Measurements from ENCODE around the gene ITGBL1.

The ITGBL1 gene

GRCh38 chr13:101645871-101646270, 193.4 kb downstream of the ITGBL1 start:
- no peak for TF ChIP-seq CTCF (IDR thresholded peaks at IDR 0.05; ENCODE audit: extremely low read depth, missing control alignments)
- DNase-seq (ENCODE audit: low spot score): no peak

- no peak for DNase-seq (ENCODE audit: low spot score)
- TF ChIP-seq CTCF (IDR thresholded peaks at IDR 0.05; ENCODE audit: extremely low read depth, missing control alignments): no peak
These were observed 195.3 kb downstream of the ITGBL1 start for GRCh38 chr13:101647760-101648159.

GRCh38 chr13:101648766-101649487, 196.5 kb downstream of the ITGBL1 start:
- no peak for TF ChIP-seq CTCF (IDR thresholded peaks at IDR 0.05; ENCODE audit: extremely low read depth, missing control alignments)
- DNase-seq (ENCODE audit: low spot score): no peak

- no peak for DNase-seq (ENCODE audit: low spot score)
These were observed 197.1 kb downstream of the ITGBL1 start for GRCh38 chr13:101649488-101650126.

GRCh38 chr13:101654883-101655282, 202.4 kb downstream of the ITGBL1 start:
- no peak for DNase-seq (ENCODE audit: low spot score)

More at GRCh38 chr13:101649488-101650126, 197.1 kb downstream of the ITGBL1 start:
- no peak for TF ChIP-seq CTCF (IDR thresholded peaks at IDR 0.05; ENCODE audit: extremely low read depth, missing control alignments)

GRCh38 chr13:101655435-101655834, 203.0 kb downstream of the ITGBL1 start:
- no peak for TF ChIP-seq CTCF (IDR thresholded peaks at IDR 0.05; ENCODE audit: extremely low read depth, missing control alignments)
- no peak for DNase-seq (ENCODE audit: low spot score)

More at GRCh38 chr13:101654883-101655282, 202.4 kb downstream of the ITGBL1 start:
- TF ChIP-seq CTCF (IDR thresholded peaks at IDR 0.05; ENCODE audit: extremely low read depth, missing control alignments): no peak

GRCh38 chr13:101660711-101661110, 208.2 kb downstream of the ITGBL1 start:
- DNase-seq (ENCODE audit: low spot score): no peak

More at GRCh38 chr13:101660711-101661110, 208.2 kb downstream of the ITGBL1 start:
- no peak for TF ChIP-seq CTCF (IDR thresholded peaks at IDR 0.05; ENCODE audit: extremely low read depth, missing control alignments)

All from GM20000 (cell line).